Glomerular endothelial cell (primary cell): Measurements from ENCODE around the gene TP53. TPM values are rescaled to one million over a fixed set of nuclear protein-coding genes. Genes with fewer than 3 reads are reported as not detected.

Experiments
- DNase-seq: peaks from one replicate; pipeline ENCODE4 v3.0.0-alpha.2; 2011; ENCODE audit warnings: low read depth, low spot score; ENCODE audit errors: extremely low read depth
- total RNA-seq: library from RNA; depleted of rRNA; stranded (reverse); fragments of >200 nt; gene quantifications from 2 replicates; pipeline ENCODE4 v1.2.3, GENCODE V29; 2015

The TP53 gene
- total RNA-seq: 87.9 and 94.8 TPM in 2 replicates

- DNase-seq: peak; percentile 68
Measured at GRCh38 chr17:7687072-7687907, at the start of gene TP53. Gene TP53 (minus strand): TSS chr17:7687490. CDS start chr17:7676594, 10,896 bp downstream.

GRCh38 chr17:7732981-7733539 lies 45.8 kb upstream of the TP53 start:
- no peak for DNase-seq

GRCh38 chr17:7729816-7730215 lies 42.5 kb upstream of the TP53 start:
- DNase-seq: no peak

GRCh38 chr17:7727886-7728285 lies 40.6 kb upstream of the TP53 start:
- DNase-seq: no peak

- no peak for DNase-seq
Measured at GRCh38 chr17:7721612-7722011, 34.3 kb upstream of the TP53 start.

- no peak for DNase-seq
Measured at GRCh38 chr17:7720125-7720524, 32.8 kb upstream of the TP53 start.

GRCh38 chr17:7719661-7720060 lies 32.4 kb upstream of the TP53 start:
- DNase-seq: no peak

GRCh38 chr17:7717756-7718350 lies 30.6 kb upstream of the TP53 start:
- no peak for DNase-seq

- peak; percentile 50 for DNase-seq
Measured at GRCh38 chr17:7716901-7717755, 29.8 kb upstream of the TP53 start, which contains the start of gene DNAH2. Gene DNAH2 (plus strand): TSS chr17:7717744. CDS start chr17:7719735, 1,991 bp downstream.

- no peak for DNase-seq
Measured at GRCh38 chr17:7715936-7716886, 28.9 kb upstream of the TP53 start.

- no peak for DNase-seq
Measured at GRCh38 chr17:7714721-7715594, 27.7 kb upstream of the TP53 start.

GRCh38 chr17:7713782-7714181 lies 26.5 kb upstream of the TP53 start:
- no peak for DNase-seq

GRCh38 chr17:7712111-7712771 lies 25.0 kb upstream of the TP53 start:
- DNase-seq: no peak

- no peak for DNase-seq
Measured at GRCh38 chr17:7711051-7711755, 23.9 kb upstream of the TP53 start.

- DNase-seq: no peak
Measured at GRCh38 chr17:7710301-7710700, 23.0 kb upstream of the TP53 start.

- DNase-seq: no peak
Measured at GRCh38 chr17:7709031-7709430, 21.7 kb upstream of the TP53 start.

- no peak for DNase-seq
Measured at GRCh38 chr17:7707858-7708750, 20.8 kb upstream of the TP53 start.
